Sigmoid colon (tissue), 4 donors: ENCODE measurements around the gene CAPN2.

Source experiments
- CTCF ChIP-seq, 4 experiments: fragments of 450-650 bp in 3 of 4; fragments of 200-600 bp in 1 of 4; IDR thresholded peaks; one replicate each; pipeline ENCODE4 v1.5.1; 2016 to 2019; ENCODE audit warnings: antibody characterized with exemption in 4 of 4, mild to moderate bottlenecking in 3 of 4, moderate library complexity in 2 of 4
- EP300 ChIP-seq, 4 donors: sonication (generic); formaldehyde crosslinking; IDR thresholded peaks; one replicate each; pipeline ENCODE4 v1.6.1; 2017; ENCODE audit warnings: antibody characterized with exemption in 4 of 4

- TF ChIP-seq CTCF (IDR thresholded peaks at IDR 0.05), result no peak
- TF ChIP-seq EP300 (IDR thresholded peaks at IDR 0.05), result no peak
Measured at GRCh38 chr1:223747838-223748335, 35.5 kb downstream of the CAPN2 start.
